HG03097 (cell line): ENCODE data around the gene GPHN.
"Not testable (repeated sequence)": the region's sequence is repeated elsewhere in the genome, so short reads cannot be mapped to it uniquely, and the experiment has no call there.

Experiments
- ATAC-seq: cut with Tn5 transposase; IDR thresholded peaks from one replicate; pipeline ENCODE4 v1.9.1; 2021; ENCODE audit not compliant: unreplicated experiment, low FRiP score

GPHN gene

GRCh38 chr14:66650491-66650911 lies 142.6 kb downstream of the GPHN start:
- peak; percentile 49 for ATAC-seq

GRCh38 chr14:66651536-66652220 lies 143.7 kb downstream of the GPHN start:
- no peak for ATAC-seq

GRCh38 chr14:66652525-66653106 lies 144.7 kb downstream of the GPHN start:
- ATAC-seq: no peak

GRCh38 chr14:66657780-66658179 lies 149.8 kb downstream of the GPHN start:
- ATAC-seq: no peak

- ATAC-seq: no peak
Observed at GRCh38 chr14:66662374-66662773, 154.4 kb downstream of the GPHN start.

- ATAC-seq: no peak
Observed at GRCh38 chr14:66677780-66678179, 169.8 kb downstream of the GPHN start.

GRCh38 chr14:66680216-66680615 lies 172.3 kb downstream of the GPHN start:
- no peak for ATAC-seq

- ATAC-seq: no peak
Observed at GRCh38 chr14:66696326-66696725, 188.4 kb downstream of the GPHN start.

GRCh38 chr14:66698503-66698902 lies 190.6 kb downstream of the GPHN start:
- no peak for ATAC-seq

- ATAC-seq: no peak
Observed at GRCh38 chr14:66701813-66702212, 193.9 kb downstream of the GPHN start.

- ATAC-seq: no peak
Observed at GRCh38 chr14:66708267-66708666, 200.3 kb downstream of the GPHN start.

- no peak for ATAC-seq
Observed at GRCh38 chr14:66709291-66709690, 201.3 kb downstream of the GPHN start.

- not testable (repeated sequence) for ATAC-seq
Observed at GRCh38 chr14:66714291-66714690, 206.3 kb downstream of the GPHN start.

- not testable (repeated sequence) for ATAC-seq
Observed at GRCh38 chr14:66715313-66715712, 207.4 kb downstream of the GPHN start.

- ATAC-seq: no peak
Observed at GRCh38 chr14:66716227-66716626, 208.3 kb downstream of the GPHN start.

GRCh38 chr14:66717561-66718140 lies 209.7 kb downstream of the GPHN start:
- ATAC-seq: no peak

- ATAC-seq: no peak
Observed at GRCh38 chr14:66724996-66725395, 217.0 kb downstream of the GPHN start.

- ATAC-seq: not testable (repeated sequence)
Observed at GRCh38 chr14:66731298-66731697, 223.4 kb downstream of the GPHN start.

GRCh38 chr14:66735853-66736252 lies 227.9 kb downstream of the GPHN start:
- no peak for ATAC-seq

GRCh38 chr14:66739826-66740225 lies 231.9 kb downstream of the GPHN start:
- ATAC-seq: no peak

GRCh38 chr14:66745078-66745477 lies 237.1 kb downstream of the GPHN start:
- no peak for ATAC-seq
